ENCODE results near the gene CYSLTR2.

CYSLTR2 gene

GRCh38 chr13:48741377-48741776 lies 87.6 kb downstream of the CYSLTR2 start:
- H3K27ac ChIP-seq, result no peak overlapping the region
- TF ChIP-seq FOXP2 (optimal IDR thresholded peaks at IDR 0.05; ENCODE audit: control extremely low read depth, extremely low read length, insufficient read depth), result no peak
- no peak for TF ChIP-seq POLR2AphosphoS5 (IDR thresholded peaks at IDR 0.05; ENCODE audit: borderline replicate concordance, low read depth, low read length)
- TF ChIP-seq EZH2 (IDR thresholded peaks at IDR 0.05), result no peak
- H3K9ac ChIP-seq (ENCODE audit: insufficient read length), result no peak overlapping the region
- DNase-seq (ENCODE audit: low read depth, low spot score), result no peak
- no peaks in the 10 kb centered on the region for H3K36me3 ChIP-seq (ENCODE audit: insufficient read depth, low read length)
- no peak overlapping the region for H3K4me3 ChIP-seq
- no peaks in the 10 kb centered on the region for H3K9me3 ChIP-seq (ENCODE audit: low read depth, low read length)

DNA sequence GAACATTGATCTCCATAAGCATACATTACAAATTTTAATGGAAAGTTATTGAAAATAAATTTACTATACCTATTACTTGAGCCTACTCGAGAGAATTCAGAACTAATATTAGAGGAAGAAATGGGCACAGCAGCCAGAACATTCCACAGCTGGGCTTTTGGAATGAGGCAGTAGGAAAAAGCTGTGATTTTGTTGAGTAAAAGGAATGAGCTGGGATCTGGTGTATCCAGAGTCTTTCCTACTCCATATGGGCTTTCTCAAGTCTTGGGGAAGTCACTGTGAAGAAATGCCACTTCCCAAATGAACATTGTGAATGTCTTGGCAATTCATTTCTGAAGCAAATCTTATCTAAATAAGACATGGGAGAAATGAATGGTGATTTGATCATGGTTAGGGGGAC lies 93.1 kb downstream of the CYSLTR2 start:
- TF ChIP-seq POLR2AphosphoS5 (IDR thresholded peaks at IDR 0.05; ENCODE audit: borderline replicate concordance, low read depth, low read length) (no peak), EZH2 (IDR thresholded peaks at IDR 0.05) (no peak), FOXP2 (optimal IDR thresholded peaks at IDR 0.05; ENCODE audit: control extremely low read depth, extremely low read length, insufficient read depth) (no peak)

DNA sequence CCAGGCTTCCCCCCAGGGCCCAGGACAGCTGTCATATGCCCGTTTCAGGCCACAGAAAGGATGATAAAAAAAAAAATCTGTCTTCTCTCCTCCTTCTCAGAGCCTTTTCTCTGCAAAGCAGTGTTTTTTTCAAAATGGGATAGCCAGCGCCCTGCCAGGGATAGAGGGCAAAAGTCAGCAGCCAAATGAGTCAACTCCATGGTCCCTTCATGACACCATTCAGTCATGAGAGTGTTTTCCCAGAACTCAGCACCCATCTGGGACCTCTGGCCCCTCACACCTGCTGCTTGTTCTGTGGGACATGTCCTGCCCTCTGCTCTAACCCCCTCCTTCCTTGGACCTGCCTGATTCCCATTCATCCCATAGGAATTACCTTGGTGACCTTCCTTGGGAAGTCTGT lies 95.0 kb downstream of the CYSLTR2 start:
- Histone ChIP-seq H3K27ac (no peak overlapping the region), H3K9ac (ENCODE audit: insufficient read length) (no peak overlapping the region)
- TF ChIP-seq POLR2AphosphoS5 (IDR thresholded peaks at IDR 0.05; ENCODE audit: borderline replicate concordance, low read depth, low read length), result no peak
- TF ChIP-seq EZH2 (IDR thresholded peaks at IDR 0.05), result no peak
- no peak for TF ChIP-seq FOXP2 (optimal IDR thresholded peaks at IDR 0.05; ENCODE audit: control extremely low read depth, extremely low read length, insufficient read depth)

More for the DNA sequence above, 93.1 kb downstream of the CYSLTR2 start:
- DNase-seq (ENCODE audit: low read depth, low spot score), result no peak
- H3K27ac ChIP-seq, result no peak overlapping the region
- no peak overlapping the region for H3K9ac ChIP-seq (ENCODE audit: insufficient read length)
- H3K36me3 ChIP-seq (ENCODE audit: insufficient read depth, low read length), result no peaks in the 10 kb centered on the region
- H3K4me3 ChIP-seq, result no peak overlapping the region
- H3K9me3 ChIP-seq (ENCODE audit: low read depth, low read length), result no peaks in the 10 kb centered on the region

GRCh38 chr13:48749144-48749543 lies 95.4 kb downstream of the CYSLTR2 start:
- no peak overlapping the region for H3K4me3 ChIP-seq
- no peaks in the 10 kb centered on the region for H3K9me3 ChIP-seq (ENCODE audit: low read depth, low read length)
- no peak overlapping the region for H3K27ac ChIP-seq
- H3K36me3 ChIP-seq (ENCODE audit: insufficient read depth, low read length), result no peaks in the 10 kb centered on the region
- no peak for TF ChIP-seq EZH2 (IDR thresholded peaks at IDR 0.05)
- no peak for TF ChIP-seq FOXP2 (optimal IDR thresholded peaks at IDR 0.05; ENCODE audit: control extremely low read depth, extremely low read length, insufficient read depth)
- TF ChIP-seq POLR2AphosphoS5 (IDR thresholded peaks at IDR 0.05; ENCODE audit: borderline replicate concordance, low read depth, low read length), result no peak
- DNase-seq (ENCODE audit: low read depth, low spot score), result no peak
- H3K9ac ChIP-seq (ENCODE audit: insufficient read length), result no peak overlapping the region

More for the DNA sequence above, 95.0 kb downstream of the CYSLTR2 start:
- DNase-seq (ENCODE audit: low read depth, low spot score), result no peak
- Histone ChIP-seq H3K9me3 (ENCODE audit: low read depth, low read length) (no peaks in the 10 kb centered on the region), H3K4me3 (no peak overlapping the region), H3K36me3 (ENCODE audit: insufficient read depth, low read length) (no peaks in the 10 kb centered on the region)

- no peaks in the 10 kb centered on the region for H3K36me3 ChIP-seq (ENCODE audit: insufficient read depth, low read length)
- TF ChIP-seq FOXP2 (optimal IDR thresholded peaks at IDR 0.05; ENCODE audit: control extremely low read depth, extremely low read length, insufficient read depth) (no peak), POLR2AphosphoS5 (IDR thresholded peaks at IDR 0.05; ENCODE audit: borderline replicate concordance, low read depth, low read length) (no peak), EZH2 (IDR thresholded peaks at IDR 0.05) (no peak)
- DNase-seq (ENCODE audit: low read depth, low spot score), result no peak
- H3K9me3 ChIP-seq (ENCODE audit: low read depth, low read length), result no peaks in the 10 kb centered on the region
- H3K27ac ChIP-seq, result no peak overlapping the region
- no peak overlapping the region for H3K4me3 ChIP-seq
- no peak overlapping the region for H3K9ac ChIP-seq (ENCODE audit: insufficient read length)
These were observed 96.2 kb downstream of the CYSLTR2 start for GRCh38 chr13:48749699-48750473.

DNA sequence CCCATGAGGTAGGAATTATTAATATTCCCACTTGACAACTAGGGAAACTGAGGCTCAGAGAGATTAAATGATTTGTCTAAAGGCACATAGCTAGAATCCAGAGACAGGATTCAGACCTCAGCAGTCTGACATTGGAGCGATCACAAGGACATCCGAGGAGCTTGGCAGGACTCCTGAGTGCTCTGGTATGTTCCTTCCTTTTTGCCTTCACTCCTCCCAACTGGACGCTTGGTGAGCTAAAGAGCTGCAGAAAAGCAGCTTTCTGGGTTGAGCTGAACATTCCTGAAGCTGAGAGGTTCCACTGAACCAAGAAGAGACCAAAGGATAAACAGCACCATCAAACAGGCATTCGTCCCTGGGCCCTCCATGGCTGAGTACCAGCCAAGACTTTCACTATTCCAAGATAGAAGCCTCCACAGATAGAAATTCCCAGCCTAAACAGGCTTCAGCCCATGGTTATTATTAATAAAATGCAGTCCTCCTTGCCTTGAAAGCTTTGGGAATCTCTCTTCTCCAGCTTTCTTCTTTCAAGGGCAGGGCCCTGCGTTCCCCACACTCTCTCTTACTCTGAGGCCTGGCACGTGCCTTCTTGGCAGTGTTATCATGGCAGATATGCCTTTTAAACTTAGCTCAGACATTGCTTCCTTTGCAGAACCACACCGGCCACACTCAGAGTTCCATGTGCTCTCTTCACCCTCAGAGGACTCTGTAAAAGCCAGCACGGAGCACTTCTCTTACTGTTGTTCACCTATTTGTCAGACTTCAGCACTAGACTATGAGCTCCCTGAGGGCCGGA lies 97.1 kb downstream of the CYSLTR2 start:
- DNase-seq (ENCODE audit: low read depth, low spot score), result no peak

DNA sequence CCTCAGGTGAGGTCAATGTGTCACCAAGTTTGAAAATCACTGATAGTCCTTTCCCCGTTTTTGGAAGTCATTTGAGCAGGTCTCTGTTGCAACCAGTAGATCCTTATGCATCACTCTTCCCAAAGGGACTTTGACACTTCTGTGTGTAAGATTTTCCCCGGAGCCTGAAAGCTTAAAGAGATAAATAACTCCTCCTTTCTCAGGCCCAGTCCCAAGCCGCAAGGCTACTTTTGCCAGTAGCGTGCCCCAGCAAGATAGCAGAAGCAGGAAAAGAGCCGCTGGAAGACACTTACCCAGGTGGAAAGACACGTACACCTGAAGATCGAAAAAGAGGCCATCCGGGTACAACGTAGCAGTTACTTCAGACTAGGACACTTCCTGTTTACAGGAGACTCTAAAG lies 106.9 kb downstream of the CYSLTR2 start:
- no peak overlapping the region for H3K9ac ChIP-seq (ENCODE audit: insufficient read length)
- TF ChIP-seq POLR2AphosphoS5 (IDR thresholded peaks at IDR 0.05; ENCODE audit: borderline replicate concordance, low read depth, low read length) (no peak), FOXP2 (optimal IDR thresholded peaks at IDR 0.05; ENCODE audit: control extremely low read depth, extremely low read length, insufficient read depth) (no peak), EZH2 (IDR thresholded peaks at IDR 0.05) (no peak)
- H3K36me3 ChIP-seq (ENCODE audit: insufficient read depth, low read length), result no peaks in the 10 kb centered on the region
- H3K4me3 ChIP-seq, result no peak overlapping the region
- DNase-seq (ENCODE audit: low read depth, low spot score), result no peak
- H3K9me3 ChIP-seq (ENCODE audit: low read depth, low read length), result no peaks in the 10 kb centered on the region
- no peak overlapping the region for H3K27ac ChIP-seq

More for the DNA sequence above, 97.1 kb downstream of the CYSLTR2 start:
- Histone ChIP-seq H3K9me3 (ENCODE audit: low read depth, low read length) (no peaks in the 10 kb centered on the region), H3K9ac (ENCODE audit: insufficient read length) (no peak overlapping the region), H3K36me3 (ENCODE audit: insufficient read depth, low read length) (no peaks in the 10 kb centered on the region), H3K4me3 (no peak overlapping the region), H3K27ac (no peak overlapping the region)
- no peak for TF ChIP-seq FOXP2 (optimal IDR thresholded peaks at IDR 0.05; ENCODE audit: control extremely low read depth, extremely low read length, insufficient read depth)
- TF ChIP-seq POLR2AphosphoS5 (IDR thresholded peaks at IDR 0.05; ENCODE audit: borderline replicate concordance, low read depth, low read length), result no peak
- TF ChIP-seq EZH2 (IDR thresholded peaks at IDR 0.05), result no peak
